22Rv1 (cell line): ENCODE data around the gene KCNQ1.

Experiments
- ZFX ChIP-seq: fragments of 450-650 bp; IDR thresholded peaks from 2 replicates; pipeline ENCODE4 v1.6.1; 2017; ENCODE audit warnings: antibody characterized with exemption, borderline replicate concordance
- TF ChIP-seq, protein P1 (sequence below): fragments of 450-650 bp; IDR thresholded peaks from 2 replicates; pipeline ENCODE4 v1.5.1; 2017; ENCODE audit warnings: mild to moderate bottlenecking

DNA sequence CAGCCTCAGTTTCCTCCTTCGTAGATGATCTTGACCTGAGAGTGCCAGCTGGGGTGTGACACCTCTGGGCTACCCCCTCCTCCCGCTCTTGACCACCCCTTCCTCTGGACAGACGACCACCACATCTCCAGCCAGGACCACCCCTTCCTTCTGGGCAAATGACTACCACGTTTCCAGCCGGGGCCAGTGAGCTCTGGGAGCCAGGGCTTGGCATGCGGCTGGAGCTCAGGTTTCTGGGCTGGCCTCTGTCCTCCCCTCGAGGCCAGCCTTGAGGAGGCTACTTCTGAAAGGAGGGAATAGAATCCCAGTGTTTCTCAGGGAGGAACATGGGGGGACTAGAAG lies 134.1 kb downstream of the KCNQ1 start:
- TF ChIP-seq, protein P1, sequence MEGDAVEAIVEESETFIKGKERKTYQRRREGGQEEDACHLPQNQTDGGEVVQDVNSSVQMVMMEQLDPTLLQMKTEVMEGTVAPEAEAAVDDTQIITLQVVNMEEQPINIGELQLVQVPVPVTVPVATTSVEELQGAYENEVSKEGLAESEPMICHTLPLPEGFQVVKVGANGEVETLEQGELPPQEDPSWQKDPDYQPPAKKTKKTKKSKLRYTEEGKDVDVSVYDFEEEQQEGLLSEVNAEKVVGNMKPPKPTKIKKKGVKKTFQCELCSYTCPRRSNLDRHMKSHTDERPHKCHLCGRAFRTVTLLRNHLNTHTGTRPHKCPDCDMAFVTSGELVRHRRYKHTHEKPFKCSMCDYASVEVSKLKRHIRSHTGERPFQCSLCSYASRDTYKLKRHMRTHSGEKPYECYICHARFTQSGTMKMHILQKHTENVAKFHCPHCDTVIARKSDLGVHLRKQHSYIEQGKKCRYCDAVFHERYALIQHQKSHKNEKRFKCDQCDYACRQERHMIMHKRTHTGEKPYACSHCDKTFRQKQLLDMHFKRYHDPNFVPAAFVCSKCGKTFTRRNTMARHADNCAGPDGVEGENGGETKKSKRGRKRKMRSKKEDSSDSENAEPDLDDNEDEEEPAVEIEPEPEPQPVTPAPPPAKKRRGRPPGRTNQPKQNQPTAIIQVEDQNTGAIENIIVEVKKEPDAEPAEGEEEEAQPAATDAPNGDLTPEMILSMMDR = no peak
- no peak for TF ChIP-seq ZFX
